DMS 273 (cell line): Measurements from ENCODE around the gene S100A3.
A peak's percentile ranks its signal among the peaks of the same experiment; 100 is the strongest.

Experiments used
- DNase-seq: peaks from one replicate; lab custom pipeline; 2025; ENCODE audit not compliant: unreplicated experiment; lab: John Stamatoyannopoulos, UW

The S100A3 gene

GRCh38 chr1:153550398-153550758 lies 1.3 kb upstream of the S100A3 start:
- no peak for DNase-seq

- DNase-seq: no peak
Measured at GRCh38 chr1:153549741-153550397, 811 bp upstream of the S100A3 start.

GRCh38 chr1:153547560-153548551 lies 1.2 kb downstream of the S100A3 start:
- no peak for DNase-seq

- no peak for DNase-seq
Measured at GRCh38 chr1:153546796-153547559, 2.1 kb downstream of the S100A3 start.

- DNase-seq: no peak
Measured at GRCh38 chr1:153546371-153546770, 2.7 kb downstream of the S100A3 start.

GRCh38 chr1:153545067-153546055 lies 3.7 kb downstream of the S100A3 start, which contains the start of gene S100A4:
Gene S100A4, minus strand, starts transcription at chr1:153545806. Its CDS starts 1,012 bp downstream, at chr1:153544794.
- peak; percentile 98 for DNase-seq

GRCh38 chr1:153544453-153545066 lies 4.5 kb downstream of the S100A3 start:
- DNase-seq: no peak

- DNase-seq: no peak
Measured at GRCh38 chr1:153543736-153544135, 5.3 kb downstream of the S100A3 start.

GRCh38 chr1:153542956-153543711 lies 5.9 kb downstream of the S100A3 start:
- no peak for DNase-seq

- DNase-seq: no peak
Measured at GRCh38 chr1:153541641-153542590, 7.1 kb downstream of the S100A3 start.

- DNase-seq: peak; percentile 87
Measured at GRCh38 chr1:153540394-153541361, 8.4 kb downstream of the S100A3 start, which contains the start of gene S100A5. Gene S100A5, minus strand, starts transcription at chr1:153540934. Its CDS starts 743 bp downstream, at chr1:153540191.

- DNase-seq: peak; percentile 68
Measured at GRCh38 chr1:153539395-153540093, 9.5 kb downstream of the S100A3 start.

GRCh38 chr1:153538315-153538821 lies 10.7 kb downstream of the S100A3 start:
- DNase-seq: peak; percentile 81

- DNase-seq: no peak
Measured at GRCh38 chr1:153537376-153537730, 11.7 kb downstream of the S100A3 start.

GRCh38 chr1:153536671-153537375 lies 12.2 kb downstream of the S100A3 start:
- no peak for DNase-seq
